GM21717 (cell line): ENCODE results near the gene CAMTA1.

Experiments
- ATAC-seq: cut with Tn5 transposase; IDR thresholded peaks from one replicate; pipeline ENCODE4 v1.9.1; 2021; ENCODE audit warnings: mild to moderate bottlenecking, moderate library complexity; ENCODE audit not compliant: unreplicated experiment

The CAMTA1 gene

DNA sequence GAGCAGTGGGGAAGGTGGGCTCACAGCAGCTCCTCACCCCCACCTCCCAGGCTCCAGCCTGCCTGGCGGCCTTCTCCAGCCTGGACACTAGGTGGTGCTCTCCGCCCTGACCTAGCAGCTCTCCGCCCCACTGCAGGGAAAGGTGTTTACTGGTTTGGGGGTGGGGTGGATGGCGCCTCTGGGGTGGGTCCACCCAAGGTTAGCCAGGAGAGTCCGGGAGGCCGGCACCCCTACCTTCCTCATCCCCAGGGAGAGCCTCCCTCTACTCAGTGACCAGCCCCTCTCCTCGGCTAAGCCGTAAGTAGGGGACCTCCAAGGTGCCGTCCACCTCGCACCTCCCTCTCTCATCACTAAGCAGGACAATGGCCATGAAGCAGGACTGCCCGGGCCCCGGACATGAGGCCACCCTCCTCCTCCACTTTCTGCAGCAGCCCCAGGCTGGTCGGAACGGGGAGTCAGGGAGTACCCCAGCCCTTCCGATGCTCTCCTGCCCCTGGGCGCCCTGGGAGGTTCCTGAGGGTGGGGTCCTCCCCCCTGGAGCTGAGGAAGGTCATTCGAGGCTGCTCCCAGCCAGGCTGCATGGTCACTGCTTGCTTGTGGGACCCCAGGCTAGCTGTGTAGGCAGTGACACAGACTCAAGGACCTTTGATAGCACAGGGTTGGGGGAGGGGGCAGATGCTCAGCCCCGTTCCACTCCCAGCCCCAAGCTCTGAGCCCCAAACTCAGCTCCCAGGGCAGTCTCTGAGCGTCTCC, 884.5 kb downstream of the CAMTA1 start:
- no peak for ATAC-seq

DNA sequence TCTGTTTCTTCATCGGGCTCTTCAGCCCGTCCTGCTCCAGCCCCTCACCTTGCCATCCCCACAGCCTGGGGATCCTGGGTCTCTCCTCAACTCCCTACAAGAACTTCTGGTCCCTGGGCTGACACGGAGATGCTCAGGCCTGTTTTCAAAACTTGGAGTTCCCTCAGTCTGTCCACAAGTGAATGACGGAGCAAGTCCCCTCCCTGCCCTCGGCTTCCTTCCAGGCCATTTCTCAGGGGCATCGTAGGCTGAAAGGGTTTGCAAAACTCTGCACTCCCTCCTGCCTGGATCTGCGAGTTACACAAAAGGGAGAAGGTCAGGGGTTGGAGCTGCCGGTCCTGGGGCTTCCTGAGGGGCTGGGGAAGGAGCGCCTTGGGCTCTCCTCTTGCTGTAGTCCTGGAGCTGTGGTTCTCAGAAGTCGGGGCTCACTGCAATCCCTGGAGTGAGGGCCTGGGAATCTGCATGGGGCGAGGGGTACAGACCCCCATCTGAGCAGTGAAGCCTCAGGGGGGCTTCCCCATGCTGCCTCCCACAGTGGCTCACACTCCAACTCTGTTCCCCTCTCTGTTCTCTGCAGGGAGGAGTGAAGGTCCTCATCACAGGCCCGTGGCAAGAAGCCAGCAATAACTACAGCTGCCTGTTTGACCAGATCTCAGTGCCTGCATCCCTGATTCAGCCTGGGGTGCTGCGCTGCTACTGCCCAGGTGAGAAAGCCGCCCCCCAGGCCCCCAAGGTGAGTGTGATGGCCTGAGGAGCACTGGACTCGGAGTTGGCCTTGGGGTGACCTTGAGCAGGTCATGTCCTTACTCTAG, 885.3 kb downstream of the CAMTA1 start:
- ATAC-seq, result no peak

- ATAC-seq, result no peak
These were observed 885.9 kb downstream of the CAMTA1 start for GRCh38 chr1:7671146-7671465.

DNA sequence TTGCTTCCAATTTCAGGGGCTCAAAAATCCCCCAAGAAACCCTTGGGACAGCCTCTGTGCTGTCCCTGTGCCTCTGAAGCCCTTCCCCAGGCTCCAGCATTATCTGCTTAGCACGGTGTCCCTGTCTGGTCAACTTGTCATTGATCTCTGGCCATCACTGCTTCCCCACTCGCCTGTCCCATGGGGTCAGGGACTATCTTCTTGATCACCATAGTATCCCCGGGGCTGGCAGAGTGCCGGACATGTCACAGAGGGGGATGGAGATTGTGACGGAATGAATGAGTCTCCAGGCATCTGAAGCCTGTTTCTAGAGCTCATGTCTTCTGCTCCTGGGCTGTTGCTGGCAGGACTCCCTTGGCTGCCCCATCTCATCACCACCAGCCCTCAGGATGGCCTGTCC, 886.4 kb downstream of the CAMTA1 start:
- ATAC-seq, result no peak

- no peak for ATAC-seq
These were observed 887.6 kb downstream of the CAMTA1 start for GRCh38 chr1:7672864-7673263.

DNA sequence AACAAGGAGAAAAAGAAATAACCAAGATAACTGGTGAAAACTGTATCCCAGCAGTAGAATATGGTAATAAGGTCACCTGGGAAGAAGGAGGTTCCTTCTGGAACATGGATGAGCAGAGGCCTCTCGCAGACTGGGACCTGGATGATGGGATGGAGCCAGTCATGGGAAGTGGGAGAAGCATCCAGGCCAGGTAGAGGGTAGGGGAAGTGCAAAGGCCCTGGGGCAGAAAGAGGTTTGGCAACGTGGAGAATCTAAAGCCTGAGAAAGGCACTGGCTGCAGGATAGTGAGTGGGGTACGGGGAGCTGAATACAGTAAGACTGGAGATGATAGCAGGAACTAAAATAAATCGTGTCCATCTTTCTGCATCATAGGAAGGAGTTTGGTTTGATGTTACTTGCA, 889.7 kb downstream of the CAMTA1 start:
- ATAC-seq, result no peak

- no peak for ATAC-seq
These were observed 890.4 kb downstream of the CAMTA1 start for GRCh38 chr1:7675431-7676273.

DNA sequence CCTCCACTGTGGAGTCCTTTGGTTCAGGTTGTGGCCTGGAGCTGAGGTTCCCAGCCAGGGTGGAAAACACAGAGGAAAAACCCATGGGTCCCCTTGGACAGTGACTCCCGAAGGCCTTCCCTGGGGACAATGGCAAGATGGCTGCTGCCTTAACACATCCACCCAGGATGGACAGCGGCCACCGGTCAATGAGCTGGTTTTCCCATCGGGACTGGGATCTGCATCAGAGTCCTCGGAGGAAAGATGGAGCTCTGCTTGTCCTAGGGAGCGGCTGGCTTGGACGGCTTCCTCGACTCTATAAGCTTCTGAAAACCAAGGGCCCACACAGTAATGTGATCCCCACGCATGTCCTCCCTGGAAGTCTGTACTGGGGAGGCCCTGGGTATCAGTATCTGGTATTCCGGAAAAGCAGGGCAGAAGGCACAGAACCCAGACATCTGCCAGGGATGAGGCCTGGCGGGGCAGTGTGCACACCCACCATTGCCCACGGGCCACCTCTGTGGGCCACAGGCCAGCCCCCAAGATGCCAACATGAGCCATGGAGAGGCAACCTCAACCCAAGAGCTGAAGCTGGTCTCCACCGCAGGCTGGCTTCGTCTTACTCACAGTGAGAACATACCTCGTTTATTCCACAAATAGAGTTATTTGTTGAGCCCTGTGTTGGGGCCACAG, 891.2 kb downstream of the CAMTA1 start:
- no peak for ATAC-seq

- ATAC-seq, result no peak
These were observed 891.9 kb downstream of the CAMTA1 start for GRCh38 chr1:7677111-7677510.

DNA sequence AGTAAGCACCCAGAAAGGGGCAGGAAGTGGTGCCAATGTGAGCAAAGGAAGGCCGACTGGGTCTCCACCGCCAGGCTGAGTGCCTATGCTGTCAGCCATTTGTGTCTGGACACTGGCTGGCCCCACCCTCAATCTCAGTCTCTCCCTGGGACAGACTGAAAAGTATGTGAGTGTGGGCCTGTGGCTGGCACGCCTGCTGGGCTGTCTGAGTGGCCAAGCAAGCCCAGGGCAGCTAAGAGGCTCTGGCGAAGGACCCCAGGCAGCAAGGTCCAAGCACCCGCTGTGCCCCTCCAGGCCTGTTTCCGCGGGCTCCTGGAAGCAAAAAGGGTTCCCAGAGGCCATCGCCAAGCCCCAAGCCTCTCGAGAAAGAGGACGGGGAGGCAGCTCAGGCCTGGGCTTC, 892.6 kb downstream of the CAMTA1 start:
- ATAC-seq, result no peak

DNA sequence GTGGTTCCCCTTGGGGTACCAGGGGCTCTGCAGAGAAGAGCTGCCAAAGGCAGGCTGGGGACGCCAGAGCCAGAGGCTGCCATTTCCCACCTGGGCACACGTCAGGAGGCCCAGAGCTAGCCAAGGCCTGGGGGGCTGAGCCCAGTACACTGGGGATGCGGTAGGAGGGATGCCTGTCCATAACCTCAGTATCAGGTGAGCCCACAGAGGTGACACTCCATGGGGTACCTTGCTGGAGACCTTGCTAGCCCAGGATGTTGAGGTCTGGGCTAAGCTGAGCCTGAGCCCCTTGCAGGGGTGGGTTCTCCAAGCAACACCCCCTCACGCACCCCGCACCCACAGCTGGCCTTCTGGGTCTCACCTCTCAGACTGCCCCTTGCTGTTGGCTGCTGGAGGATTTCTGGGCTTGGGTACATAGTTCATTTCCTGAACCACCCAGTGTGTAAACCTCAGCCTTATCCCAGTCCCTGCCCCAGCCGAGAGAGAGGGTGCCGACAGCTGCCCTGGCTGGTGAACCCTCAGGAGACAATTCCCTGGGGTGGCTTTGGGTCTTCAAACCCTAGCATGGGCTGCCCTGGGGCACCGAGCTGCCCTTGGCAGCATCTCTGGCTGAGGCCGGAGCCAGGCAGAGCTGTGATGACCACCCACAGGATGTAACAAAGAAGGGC, 893.4 kb downstream of the CAMTA1 start:
- ATAC-seq, result no peak

GRCh38 chr1:7679159-7679872, 894.1 kb downstream of the CAMTA1 start:
- no peak for ATAC-seq

- no peak for ATAC-seq
These were observed 894.6 kb downstream of the CAMTA1 start for GRCh38 chr1:7679873-7680206.

GRCh38 chr1:7680207-7680954, 895.1 kb downstream of the CAMTA1 start:
- no peak for ATAC-seq

DNA sequence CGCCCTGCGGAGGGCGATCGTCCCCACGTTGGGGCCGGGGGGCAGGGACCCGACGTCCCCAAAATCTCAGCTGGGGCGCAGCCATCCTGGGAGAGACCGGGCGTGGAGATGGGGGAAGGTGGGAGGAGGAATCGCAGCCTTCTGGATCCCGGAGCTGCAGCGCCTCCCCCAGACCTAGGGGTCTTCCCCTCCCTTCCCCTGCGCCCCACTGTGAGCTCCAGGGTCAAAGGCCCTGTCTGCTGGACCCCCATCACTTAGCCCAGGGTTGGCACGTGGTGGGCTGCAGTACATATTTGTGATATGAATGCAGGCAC, 895.7 kb downstream of the CAMTA1 start:
- ATAC-seq, result no peak

- ATAC-seq, result no peak
These were observed 896.1 kb downstream of the CAMTA1 start for GRCh38 chr1:7681401-7681800.

GRCh38 chr1:7683521-7683920, 898.3 kb downstream of the CAMTA1 start:
- ATAC-seq, result no peak

DNA sequence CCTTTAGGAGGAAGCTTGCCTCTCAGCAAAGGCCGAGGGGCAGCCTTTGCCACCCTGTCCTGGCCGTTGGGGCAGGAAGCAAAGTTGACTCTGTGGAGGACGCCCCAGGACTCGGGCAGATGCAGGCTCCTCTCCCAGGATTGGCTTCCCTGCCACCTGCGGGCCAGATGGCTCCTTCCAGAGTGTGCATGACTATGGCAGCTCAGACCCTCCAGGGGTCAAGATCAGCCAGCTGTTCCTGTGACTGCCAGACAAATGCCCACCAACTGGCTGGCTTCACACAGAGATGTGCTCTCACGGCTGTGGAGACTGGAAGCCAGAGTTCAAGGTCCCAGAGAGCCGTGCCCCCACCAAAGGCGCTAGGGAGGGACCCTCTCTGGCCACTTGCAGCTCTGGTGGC, 898.9 kb downstream of the CAMTA1 start:
- no peak for ATAC-seq

- ATAC-seq, result no peak
These were observed 899.8 kb downstream of the CAMTA1 start for GRCh38 chr1:7684861-7685635.
